Lower lobe of right lung (tissue), 2 donors: ENCODE results near the gene SDR9C7. TPM values are rescaled to one million over a fixed set of nuclear protein-coding genes. Genes with fewer than 3 reads are reported as not detected.
"Not testable (repeated sequence)": the region's sequence is repeated elsewhere in the genome, so short reads cannot be mapped to it uniquely, and the experiment has no call there.

ENCODE experiments used
- ATAC-seq, 2 donors: fragments of 200-7000 bp; cut with Tn5 transposase; one replicate each; pipeline ENCODE4 v1.9.1; 2020 to 2022; ENCODE audit warnings: mild to moderate bottlenecking in 2 of 2, moderate library complexity in 2 of 2
- DNase-seq: peaks from one replicate; pipeline ENCODE4 v3.0.0-alpha.2; 2020
- H3K27ac ChIP-seq: fragments of 200-600 bp; one replicate; pipeline ENCODE4 v1.8.0; 2022
- H3K27me3 ChIP-seq: fragments of 200-600 bp; one replicate; pipeline ENCODE4 v1.8.0; 2022; ENCODE audit warnings: low read depth
- H3K36me3 ChIP-seq: fragments of 200-600 bp; one replicate; pipeline ENCODE4 v1.8.0; 2022; ENCODE audit warnings: mild to moderate bottlenecking
- H3K4me1 ChIP-seq: fragments of 200-600 bp; one replicate; pipeline ENCODE4 v1.8.0; 2022
- H3K4me3 ChIP-seq: fragments of 200-600 bp; one replicate; pipeline ENCODE4 v1.8.0; 2022; ENCODE audit warnings: mild to moderate bottlenecking
- H3K9me3 ChIP-seq: fragments of 200-600 bp; one replicate; pipeline ENCODE4 v1.8.0; 2022
- CTCF ChIP-seq: fragments of 200-600 bp; IDR thresholded peaks from one replicate; pipeline ENCODE4 v1.8.0; 2022; ENCODE audit warnings: antibody characterized with exemption, mild to moderate bottlenecking
- intact Hi-C: fragments of 100-400 bp; cut with DNase I; formaldehyde crosslinking; loops from one replicate; pipeline ENCODE4 v1.11.0; 2022
- total RNA-seq: library from RNA; stranded (reverse); fragmentation: NEBNext Ultra II Directional; extraction: Animal tissue kit (Norgen Biotek cat#: 25700); gene quantifications from one replicate; pipeline ENCODE4 v1.2.1, GENCODE V29; 2021
- donor health status: DM: no; HTN: yes; CAD: no; lungs with severe emphysema.

SDR9C7 gene
- total RNA-seq, 1 donor from 2014 or later = not detected

- intact Hi-C loops = no loop called here
- DNase-seq (no peak), ATAC-seq (peak; percentile 32 to 41)
- peaks cover 4% of the 10 kb centered on the region for H3K4me1 ChIP-seq
- no peaks in the 10 kb centered on the region for H3K9me3 ChIP-seq
- H3K4me3 ChIP-seq = no peak overlapping the region
- no peak for TF ChIP-seq CTCF
- H3K27me3 ChIP-seq = no peaks in the 10 kb centered on the region
- no peak overlapping the region for H3K27ac ChIP-seq
- H3K36me3 ChIP-seq = no peaks in the 10 kb centered on the region
Measured at GRCh38 chr12:56941299-56942017, 7.2 kb upstream of the SDR9C7 start.

DNA sequence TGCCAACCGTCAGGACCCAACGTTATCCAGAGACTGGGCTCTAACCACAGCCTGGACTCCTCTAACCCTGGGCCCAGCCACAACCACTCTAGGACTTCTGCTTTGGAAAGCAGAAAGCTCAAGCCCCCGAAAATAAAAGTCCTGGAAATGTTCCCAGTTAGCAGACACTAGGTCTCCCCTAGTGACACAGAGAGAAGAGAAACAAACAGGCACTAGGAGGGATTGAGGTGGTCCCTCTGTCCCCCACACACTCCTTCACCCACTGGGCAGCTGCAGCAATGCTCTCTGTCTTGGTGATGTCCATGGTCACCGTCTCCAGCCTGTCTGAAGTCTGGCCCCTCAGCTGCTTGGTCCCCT is 6.7 kb upstream of the SDR9C7 start:
- ATAC-seq, H3K27me3 ChIP-seq, intact Hi-C loops: not testable (repeated sequence)

GRCh38 chr12:56935752-56936151 is 1.5 kb upstream of the SDR9C7 start:
- no peak for TF ChIP-seq CTCF
- Histone ChIP-seq H3K36me3 (no peaks in the 10 kb centered on the region), H3K9me3 (no peaks in the 10 kb centered on the region), H3K4me3 (no peak overlapping the region), H3K27ac (no peak overlapping the region), H3K27me3 (no peaks in the 10 kb centered on the region), H3K4me1 (peaks cover 19% of the 10 kb centered on the region)
- DNase-seq (no peak), ATAC-seq (no peak)
- intact Hi-C loops = no loop called here

More for the DNA sequence above, 6.7 kb upstream of the SDR9C7 start:
- H3K4me3 ChIP-seq, H3K4me1 ChIP-seq, H3K9me3 ChIP-seq, H3K27ac ChIP-seq, DNase-seq, H3K36me3 ChIP-seq: not testable (repeated sequence)

DNA sequence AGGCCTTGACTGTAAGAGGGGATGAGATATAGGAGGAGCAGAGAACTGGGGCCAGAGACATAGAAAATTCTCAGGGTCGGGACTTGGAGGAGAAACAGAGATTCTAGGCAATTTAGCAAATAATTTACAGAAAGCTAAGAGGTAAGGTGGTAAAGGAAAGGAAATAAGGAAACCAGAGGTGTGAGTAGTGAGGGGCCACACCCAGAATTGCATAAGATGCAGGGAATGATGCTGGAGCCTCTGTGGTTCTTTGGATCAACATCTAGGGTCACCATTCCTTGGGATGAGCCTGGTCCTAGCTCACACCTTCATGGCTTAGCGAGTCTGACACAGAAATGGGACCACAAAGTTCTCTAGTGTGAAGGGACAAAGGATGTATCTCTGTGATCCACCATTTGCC is 949 bp upstream of the SDR9C7 start:
- H3K36me3 ChIP-seq = no peaks in the 10 kb centered on the region
- H3K27ac ChIP-seq = no peak overlapping the region
- no peaks in the 10 kb centered on the region for H3K9me3 ChIP-seq
- no peak overlapping the region for H3K4me3 ChIP-seq
- H3K27me3 ChIP-seq = no peaks in the 10 kb centered on the region
- DNase-seq (no peak), ATAC-seq (no peak)
- intact Hi-C loops = no loop called here
- TF ChIP-seq CTCF = no peak
- peaks cover 19% of the 10 kb centered on the region for H3K4me1 ChIP-seq

DNA sequence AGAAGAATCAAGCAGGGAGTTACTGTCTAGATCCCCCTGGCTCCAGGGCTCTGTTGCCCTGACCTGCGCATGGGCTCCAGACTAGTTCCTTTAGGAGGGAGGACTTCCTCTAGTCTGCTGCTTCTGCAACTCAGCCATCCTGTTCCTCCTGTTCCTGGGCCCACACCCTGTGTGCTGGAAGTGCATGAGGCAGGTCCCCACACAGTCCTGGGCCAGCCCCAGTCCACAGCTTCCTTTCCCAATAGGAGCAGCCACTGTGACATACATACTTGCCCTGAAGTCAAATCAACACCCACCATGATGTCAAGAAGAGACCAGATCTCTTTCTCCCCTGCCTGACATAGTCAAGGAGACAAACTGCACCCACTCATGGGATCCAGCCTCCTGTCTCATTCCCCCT is 1.3 kb downstream of the SDR9C7 start:
- Histone ChIP-seq H3K9me3 (no peaks in the 10 kb centered on the region), H3K4me1 (peaks cover 19% of the 10 kb centered on the region), H3K27ac (no peak overlapping the region), H3K27me3 (no peaks in the 10 kb centered on the region), H3K36me3 (no peaks in the 10 kb centered on the region), H3K4me3 (no peak overlapping the region)
- ATAC-seq (peak; percentile 57 to 79), DNase-seq (peak; percentile 62)
- intact Hi-C loops = no loop called here
- TF ChIP-seq CTCF = no peak

- no peak for TF ChIP-seq CTCF
- intact Hi-C loops = no loop called here
- peaks cover 19% of the 10 kb centered on the region for H3K4me1 ChIP-seq
- no peaks in the 10 kb centered on the region for H3K36me3 ChIP-seq
- ATAC-seq = no peak
- H3K27me3 ChIP-seq = no peaks in the 10 kb centered on the region
- DNase-seq = no peak
- H3K9me3 ChIP-seq = no peaks in the 10 kb centered on the region
- no peak overlapping the region for H3K4me3 ChIP-seq
- H3K27ac ChIP-seq = peak overlapping the region; percentile 18
Measured at GRCh38 chr12:56932146-56932545, 2.1 kb downstream of the SDR9C7 start.
